Activated CD4-positive, alpha-beta T cell treated with anti-CD3 and anti-CD28 coated beads, Interleukin-2, amount 50 U/mL, for 48 hours (primary cell): ENCODE measurements around the gene FLT1.
A peak's percentile ranks its signal among the peaks of the same experiment; 100 is the strongest.

ENCODE experiments used
- DNase-seq, 2 experiments: peaks; one replicate each; pipeline ENCODE4 v3.0.0-alpha.2; 2020

Gene FLT1

DNA sequence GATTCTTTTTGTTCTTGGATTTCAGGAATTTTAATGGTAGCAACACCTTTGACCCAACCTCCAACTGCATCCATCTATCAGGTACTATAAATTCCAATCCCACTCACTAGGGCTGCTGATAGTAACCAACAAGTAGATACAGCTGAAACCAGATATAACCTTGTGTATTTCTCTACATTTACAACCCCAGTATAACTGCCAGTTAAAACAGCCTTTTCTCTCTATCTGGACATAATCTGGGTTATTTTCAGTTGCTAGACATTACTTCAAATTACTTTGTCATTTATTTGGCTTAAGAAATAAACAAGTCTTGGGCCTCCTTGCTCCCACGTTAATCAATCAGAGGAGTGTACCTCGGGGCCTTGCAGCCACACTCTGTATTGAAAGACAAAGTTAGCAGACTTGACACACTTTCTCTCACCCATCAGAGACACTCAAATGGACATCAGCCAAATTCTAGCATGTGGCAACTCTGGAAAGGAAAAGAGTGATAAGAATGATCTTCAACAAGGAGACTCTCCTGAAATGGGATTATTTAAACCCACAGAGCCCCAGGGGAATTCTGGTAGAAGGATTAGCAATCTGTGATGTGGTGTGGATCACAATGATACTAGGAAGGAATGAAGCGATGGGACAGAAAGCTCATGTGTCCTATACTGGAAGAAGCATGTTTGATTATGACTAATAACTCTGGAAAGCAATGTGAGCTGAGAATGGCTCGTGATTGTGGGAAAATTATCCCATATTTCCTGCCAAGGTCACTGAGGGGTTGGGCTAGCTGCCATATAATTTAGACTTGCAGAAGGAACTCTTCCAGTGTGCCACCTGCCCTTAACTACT is 157.5 kb downstream of the FLT1 start:
- no peak for DNase-seq

DNA sequence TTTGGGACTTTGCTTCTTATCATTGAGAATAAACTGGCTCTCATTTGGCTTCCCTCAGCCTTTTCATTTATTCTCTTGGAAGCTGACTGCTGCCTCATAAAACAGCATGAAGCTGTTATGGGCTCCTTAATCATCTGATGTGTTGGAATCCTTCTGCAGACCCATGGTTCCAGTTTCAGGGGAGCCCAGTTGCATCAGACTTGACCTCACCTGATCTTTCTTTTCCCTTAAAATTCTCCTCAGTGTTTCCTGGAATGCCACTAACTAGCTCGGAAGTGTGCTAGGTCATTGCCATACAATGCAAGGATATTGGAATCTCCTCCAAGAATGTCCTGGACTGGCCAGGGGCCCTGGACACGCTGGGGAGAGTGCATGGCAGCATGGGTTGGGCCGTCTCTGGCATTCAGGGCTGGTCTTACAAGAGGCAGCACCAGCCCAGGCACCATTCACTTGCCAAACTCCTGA is 158.7 kb downstream of the FLT1 start:
- DNase-seq, result no peak

DNA sequence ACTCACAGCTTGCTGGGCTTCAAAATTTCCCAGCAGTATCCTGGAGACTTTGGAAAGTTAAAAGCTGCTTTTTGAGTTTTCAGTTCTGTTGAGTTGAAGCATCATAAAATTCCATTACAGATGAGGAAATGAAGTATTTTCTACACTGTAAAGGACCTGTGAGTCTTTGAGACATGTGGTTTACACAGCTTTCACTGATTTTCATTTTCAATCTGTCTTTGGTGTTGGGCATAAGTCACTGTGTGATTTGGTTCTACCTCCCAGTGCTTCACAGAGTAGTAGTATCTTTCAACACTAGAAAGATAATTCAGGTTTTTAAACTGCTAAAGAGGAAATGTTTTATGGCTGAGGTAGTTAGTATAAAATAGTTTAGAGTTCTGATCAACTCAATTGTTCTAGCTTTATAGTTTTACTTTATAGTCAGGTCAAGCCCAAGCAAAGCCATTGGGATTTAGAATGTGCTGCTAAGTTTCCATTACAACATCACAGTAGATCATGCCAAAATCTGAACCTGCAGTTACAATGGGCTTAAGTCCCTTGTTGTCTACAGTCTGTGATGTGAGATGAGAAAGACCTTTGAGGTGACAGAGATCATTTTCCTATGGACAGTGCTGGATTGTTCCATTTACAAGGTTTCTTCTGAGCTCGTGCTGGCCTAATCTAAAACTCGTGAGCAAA is 161.6 kb downstream of the FLT1 start:
- DNase-seq, result no peak

DNA sequence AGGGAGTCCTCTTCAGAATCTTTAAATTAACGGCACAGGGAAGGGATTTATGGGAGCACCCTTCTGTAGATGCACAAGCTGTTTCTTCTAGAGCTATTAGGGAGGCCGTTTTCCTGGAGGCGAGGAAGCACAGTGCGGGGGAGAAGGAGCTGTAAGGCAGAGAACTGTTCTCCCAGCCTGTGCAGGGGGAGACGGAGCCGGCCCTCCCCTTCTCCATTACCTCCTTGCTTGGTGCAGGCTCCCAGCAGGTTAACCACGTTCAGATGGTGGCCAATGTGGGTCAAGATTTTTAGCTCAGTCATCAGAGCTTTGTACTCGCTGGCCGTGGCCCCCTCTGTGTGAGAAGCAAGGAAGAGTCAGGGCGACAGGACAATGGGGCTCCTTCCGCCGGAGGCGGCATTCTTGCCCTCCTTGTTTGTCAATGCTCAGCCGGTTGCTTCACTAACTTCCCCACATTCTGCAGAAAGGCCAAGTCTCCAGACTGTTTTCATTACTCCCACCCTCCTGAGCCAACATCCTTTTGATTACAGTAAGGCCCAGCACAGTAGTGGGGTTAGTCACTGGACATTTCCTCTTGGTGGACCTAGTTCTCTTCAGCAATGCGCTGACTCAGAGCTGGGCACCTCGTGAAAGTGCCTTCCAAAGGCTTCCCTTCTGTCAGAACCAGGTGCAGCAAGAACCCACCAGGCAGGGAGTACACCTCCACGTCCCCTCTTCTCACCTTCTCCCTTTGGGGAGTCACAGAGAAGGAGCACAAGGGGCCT is 165.4 kb downstream of the FLT1 start:
- no peak for DNase-seq

DNA sequence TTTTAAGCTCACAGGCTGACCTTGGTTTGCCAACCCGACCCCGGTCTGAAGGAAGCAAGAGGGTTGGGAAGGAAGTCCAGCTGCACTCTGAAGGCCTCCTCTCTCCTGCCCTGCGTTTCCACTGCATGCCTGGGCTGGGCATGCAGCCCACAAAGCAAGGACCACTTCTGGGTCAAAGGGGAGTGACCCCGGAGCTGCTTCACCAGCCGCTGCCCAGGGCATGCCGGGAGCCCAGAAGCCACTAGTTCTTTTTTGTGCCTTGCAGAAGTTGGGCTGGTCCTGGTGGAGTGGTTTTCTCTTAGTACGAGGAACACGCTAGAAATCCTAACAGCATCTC is 166.7 kb downstream of the FLT1 start:
- no peak for DNase-seq

DNA sequence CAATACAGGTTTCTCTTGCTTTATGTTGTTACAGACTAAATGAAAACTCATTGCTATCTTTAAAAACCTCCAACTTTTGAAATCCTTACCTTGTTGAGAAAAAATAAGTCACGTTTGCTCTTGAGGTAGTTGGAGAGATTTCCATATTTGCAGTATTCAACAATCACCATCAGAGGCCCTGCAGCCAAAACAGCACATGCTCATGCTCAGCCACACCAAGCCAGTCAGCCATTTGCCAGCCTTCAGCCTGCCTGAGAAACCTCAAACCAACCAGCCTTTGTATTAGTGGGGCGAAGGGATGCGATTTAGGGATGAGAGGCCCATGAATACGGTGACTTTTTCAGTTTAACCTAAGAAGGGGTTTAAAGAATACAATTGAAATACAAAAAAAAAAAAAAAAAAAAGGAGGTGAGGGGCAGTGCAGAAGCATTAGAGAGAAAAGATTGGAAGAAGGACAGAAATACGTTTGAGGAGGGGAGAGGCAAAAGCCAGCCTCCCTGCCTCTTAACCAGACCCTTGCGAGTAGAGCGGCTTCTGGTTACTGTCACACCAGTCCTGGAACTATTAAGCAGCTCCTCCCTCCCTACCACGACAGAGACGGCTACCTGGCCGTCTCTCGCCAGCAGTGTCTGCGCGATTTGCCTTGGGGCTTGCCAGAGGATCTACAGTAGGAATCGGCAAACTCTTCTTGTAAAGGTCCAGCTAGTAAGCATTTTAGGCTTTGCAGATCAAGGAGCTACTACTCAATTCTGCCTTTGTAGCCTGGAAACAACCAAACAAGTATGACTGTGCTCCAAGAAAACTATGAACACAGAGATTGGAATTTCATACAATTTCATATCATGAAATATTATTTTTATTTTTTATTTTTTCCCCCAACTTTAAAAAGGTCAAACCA is 167.3 kb downstream of the FLT1 start:
- no peak for DNase-seq

DNA sequence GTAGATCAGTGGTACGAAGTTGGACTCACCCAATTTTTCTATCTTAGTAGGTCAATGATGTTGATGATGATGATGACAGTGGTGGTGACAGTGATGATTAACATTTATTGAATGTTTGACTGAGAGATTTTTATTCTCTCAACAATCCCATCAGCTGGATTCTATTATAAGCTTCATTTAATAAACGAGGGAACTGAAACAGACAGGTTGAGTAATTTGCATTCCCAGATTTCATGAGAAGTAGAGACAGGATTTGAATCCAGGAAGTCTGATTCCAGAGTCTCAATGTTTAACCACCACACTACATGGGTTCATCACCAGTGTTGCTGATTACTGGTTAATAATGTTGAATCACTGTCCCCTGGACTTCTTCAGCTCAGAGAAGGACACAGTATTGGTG is 168.9 kb downstream of the FLT1 start:
- DNase-seq, result no peak

DNA sequence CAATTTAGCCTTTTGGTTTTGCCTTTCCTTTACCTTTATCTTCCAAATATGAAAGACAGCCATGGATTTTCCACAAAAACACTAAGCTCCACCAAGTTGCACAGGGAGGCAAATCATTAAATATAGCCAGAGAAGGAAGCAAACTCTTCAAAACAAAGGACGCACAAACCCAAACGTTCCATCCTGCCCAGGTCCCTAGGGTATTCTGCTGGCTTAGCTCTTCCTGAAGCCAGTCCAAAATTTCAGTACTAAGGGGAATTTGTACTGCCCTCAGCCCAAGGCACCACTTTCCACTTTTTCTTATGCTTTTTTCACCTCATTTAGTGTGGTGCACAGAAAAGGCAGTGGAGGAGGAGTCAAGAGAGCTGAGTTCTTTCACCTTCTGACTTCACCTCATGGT is 169.9 kb downstream of the FLT1 start:
- DNase-seq, result no peak

DNA sequence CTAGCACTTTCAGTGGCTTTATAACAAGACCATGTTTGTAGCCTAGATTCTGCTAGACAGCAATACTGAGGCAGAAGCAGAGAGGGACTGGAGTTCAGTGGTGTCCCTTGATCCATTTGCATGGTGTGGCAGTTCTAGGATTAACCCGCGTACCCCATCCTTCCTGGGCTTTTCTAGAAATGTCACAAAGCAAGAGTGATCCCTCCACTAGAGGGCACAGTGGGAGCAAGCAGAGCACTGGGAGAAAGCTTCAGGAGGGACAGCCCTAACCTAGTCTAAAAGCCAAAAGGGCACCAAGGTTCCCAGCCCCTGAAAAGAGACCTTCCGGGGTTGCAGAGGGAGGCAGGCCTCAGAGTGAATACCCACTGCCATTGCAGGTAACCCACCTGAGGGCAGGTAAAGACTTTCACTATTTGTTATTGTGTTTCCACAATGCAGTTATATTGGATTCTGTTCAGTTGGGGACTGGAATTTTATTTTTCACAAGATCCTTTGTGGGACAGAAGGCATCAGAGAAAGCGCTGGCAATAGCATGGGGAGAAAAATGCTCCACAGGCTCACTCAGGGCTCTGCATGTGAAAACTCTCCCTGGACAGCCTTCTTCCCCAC is 170.6 kb downstream of the FLT1 start:
- DNase-seq, result peak; percentile 49 to 65

DNA sequence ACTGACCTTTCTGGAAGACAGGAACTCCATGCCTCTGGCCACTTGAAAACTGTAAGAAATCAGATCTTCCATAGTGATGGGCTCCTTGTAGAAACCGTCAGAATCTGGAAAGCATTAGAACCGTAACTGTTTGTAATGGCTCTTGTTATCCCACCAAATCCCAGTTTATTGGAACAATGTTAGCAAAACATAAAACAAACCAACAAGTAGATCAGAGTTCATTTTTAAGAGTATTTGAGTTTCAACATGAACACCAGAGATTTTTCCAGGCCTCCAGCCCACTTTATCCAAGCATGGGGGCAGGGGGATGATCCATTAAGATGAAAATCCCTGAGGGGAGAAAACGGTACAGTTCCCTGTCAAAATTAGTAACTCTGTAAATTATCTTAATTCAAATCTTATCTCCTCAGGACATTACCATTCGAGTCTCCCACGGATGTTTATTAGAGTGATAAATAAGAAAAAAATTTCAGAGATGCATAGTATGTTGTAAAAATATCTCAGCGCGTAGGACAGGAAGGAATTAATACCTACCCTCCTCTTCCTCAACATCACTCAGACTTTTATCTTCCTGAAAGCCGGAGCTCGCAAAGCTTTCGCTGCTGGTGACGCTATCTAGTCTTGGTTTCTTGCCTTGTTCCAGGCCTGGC is 172.5 kb downstream of the FLT1 start:
- no peak for DNase-seq

DNA sequence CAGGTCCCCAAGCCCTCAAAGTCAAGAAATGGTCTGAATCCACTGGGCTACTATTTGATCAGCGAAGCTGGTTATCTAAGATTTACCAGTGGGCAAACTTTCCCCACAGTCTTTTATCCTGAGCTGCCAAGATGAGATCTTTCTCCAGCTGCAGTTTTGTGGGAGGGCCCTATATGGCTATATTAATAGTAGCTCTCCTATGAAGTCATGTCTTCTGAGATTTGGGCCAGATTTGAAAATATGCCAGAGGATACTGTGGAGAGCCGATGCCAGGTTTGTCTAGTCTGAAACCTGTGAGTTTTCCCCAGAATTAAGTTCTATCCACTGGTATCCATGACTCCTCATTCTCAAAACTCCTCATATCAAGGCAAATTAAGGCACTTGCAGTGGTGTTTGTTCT is 173.2 kb downstream of the FLT1 start:
- no peak for DNase-seq

DNA sequence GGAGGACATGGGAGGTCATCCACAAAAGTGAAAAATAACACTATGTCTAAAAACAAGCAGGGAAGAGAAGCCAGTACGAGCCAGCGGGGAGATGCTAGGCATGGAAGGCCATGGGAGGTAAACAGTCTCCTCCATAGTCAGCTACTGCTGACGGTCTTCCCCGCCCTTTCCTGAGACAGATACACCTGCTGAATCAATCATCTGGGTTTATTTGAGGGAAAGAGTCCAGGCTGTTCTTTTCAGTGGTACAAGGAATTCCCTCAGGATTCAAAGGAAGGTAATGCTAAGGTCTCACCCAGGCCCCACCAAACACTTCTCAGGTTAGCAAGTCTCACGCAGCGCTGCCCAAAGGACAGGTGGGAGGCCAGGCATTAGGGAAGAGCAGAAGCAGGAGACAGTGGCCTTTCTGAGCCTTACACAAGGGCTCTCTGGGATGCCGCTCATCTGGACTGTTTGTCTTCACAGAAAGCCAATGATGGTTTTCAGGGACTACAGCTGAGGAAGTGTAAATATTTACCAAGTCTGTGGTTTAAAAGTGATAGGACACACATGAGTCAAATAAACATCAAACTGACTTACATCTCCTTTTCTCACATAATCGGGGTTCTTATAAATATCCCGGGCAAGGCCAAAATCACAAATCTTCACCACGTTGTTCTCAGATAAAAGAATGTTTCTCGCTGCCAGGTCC is 173.9 kb downstream of the FLT1 start:
- DNase-seq, result no peak

DNA sequence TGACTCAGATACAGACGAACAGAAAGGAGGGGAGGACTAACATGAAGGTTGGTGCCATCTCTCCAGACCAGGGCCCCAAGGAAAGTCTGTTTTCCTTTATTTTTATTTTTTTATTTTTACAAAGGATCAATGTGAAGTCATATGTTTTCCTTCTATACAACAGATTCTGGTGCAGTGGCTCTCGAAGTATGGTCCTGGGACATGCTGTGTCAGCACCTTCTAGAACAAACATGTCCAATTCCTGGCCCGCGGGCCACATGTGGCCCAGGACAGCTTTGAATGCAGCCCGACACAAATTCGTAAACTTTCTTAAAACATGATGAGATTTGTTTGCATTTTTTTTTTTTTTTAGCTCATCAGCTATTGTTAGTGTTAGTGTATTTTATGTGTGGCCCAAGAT is 174.7 kb downstream of the FLT1 start:
- DNase-seq, result no peak

DNA sequence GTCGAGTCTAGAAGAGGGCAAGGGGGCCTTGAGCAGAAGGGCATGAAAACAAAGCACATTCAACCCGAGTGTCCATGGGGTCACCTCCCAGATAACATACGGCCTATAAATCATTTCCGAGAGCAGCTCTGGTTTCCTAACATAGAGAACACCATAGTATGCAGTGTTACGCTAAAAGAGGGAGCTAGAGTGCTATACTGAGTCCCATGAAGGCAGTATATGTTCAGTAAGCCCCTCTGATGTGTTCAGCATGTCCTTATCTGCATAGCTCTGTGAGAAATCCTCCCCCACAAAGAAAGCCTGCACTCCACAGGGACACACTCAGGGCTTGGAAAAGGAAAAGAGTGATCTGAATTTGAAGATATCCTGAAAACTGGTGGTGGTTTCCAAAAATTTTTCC is 175.4 kb downstream of the FLT1 start:
- DNase-seq, result no peak

DNA sequence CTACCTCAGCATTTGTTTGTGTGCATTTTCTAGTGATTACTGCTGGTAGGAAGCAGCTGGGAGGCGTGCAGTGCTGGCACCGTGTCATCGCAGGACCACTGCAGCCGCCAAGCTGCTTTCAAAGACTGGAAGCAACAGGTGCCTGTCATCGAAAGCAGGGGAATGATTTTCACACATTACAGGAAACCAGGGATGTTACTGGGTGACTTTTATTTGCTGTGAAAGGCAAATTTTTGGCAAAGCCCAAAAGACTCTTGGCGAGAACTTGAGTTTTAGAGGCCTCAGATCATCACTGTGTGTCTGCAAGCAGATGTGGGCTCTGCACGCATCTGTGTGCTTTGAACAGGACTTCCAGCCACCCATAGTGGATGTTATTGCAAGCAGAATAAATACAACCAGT is 176.4 kb downstream of the FLT1 start:
- no peak for DNase-seq

DNA sequence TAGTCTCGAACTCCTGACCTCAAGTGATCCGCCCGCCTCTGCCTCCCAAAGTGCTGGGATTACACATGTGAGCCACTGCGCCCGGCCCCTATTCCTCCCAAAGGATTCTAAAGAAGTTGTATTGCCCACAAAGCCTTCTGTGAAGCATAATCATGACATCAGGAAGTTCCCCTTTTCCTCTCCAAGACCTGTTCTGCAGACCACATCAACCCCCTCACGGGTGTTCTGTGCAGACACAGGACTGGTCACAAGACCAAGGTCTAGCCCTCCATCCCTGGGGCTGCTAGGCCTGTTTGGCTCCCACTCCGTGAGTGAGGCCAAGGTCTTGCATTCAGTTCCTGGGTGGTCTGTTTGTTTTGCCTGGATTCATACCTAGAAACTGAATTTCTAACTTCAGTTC is 178.1 kb downstream of the FLT1 start:
- DNase-seq, result no peak

DNA sequence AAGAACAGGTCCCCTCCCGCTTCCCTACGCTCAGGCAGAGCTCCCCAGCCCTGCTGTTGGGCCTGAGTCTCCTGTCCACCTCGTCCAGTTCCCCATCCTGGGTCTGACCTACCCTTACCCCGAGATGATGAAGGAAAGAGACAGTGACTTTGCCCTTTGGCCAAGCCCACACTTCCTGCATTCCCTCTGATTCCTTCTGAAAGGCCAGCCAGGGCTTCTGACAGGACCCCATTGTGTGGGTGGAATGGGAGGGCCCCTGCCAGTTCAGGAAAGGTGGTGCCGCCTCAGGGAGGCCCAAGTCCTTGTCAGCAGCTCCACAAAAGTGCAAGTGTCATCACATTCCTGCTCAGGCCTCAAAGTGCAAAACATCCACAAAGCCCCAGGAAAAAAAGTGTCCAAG is 178.8 kb downstream of the FLT1 start:
- DNase-seq, result no peak

DNA sequence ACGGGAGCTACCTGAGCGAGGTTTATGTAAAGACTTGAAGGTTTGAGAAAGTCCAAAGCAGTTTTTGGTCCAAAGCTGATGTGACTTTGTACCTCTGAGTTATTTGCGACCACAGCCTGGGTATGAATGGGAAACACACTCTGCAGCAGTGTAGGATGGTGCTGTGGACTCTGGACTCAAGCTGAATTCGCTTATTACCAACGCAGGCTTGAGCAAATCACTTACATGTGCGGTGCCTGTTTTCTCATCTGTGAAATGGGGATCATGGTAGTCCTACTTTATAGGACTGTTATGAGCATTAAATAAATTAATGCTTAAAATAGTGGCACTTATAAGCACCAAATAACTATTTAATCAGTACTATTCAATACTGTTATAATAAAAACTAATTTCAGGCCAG is 180.0 kb downstream of the FLT1 start:
- DNase-seq, result no peak

DNA sequence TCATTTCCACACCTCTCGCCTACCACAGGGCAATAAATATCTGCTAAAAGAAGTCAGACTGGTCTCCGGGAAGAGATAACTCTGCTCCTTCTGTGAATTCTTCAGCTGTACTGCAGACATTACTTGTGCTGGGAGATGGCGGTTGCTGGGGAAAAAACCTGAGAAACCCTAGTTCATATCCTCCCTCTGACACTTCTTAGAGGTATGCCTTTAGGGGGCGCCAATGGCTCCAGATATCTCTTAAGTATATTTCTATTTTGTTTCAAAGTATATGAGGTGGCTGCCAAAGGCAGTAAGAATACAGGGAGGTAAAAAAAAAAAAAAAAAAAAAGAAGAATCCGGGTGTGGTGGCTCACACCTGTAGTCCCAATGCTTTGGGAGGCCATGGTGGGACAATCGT is 181.3 kb downstream of the FLT1 start:
- peak; percentile 7 to 20 for DNase-seq

DNA sequence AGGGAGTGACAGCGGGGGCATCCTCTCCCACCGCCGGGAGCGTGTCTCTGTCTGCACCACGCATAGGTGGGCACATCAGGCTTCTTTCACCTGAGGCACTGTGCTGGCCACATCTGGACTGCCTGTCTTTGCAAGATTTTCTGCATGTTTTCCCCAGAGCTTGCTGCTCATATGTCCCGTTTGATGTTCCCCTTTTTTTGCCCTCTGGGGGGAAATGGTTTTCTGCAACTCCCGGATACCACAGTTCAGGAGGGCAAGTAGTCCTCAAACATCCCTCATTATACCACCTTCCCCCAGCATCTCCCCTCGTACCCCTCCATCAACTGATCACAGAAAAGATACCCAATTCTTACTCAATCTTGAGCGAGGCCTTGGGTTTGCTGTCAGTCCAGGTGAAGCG is 188.6 kb downstream of the FLT1 start:
- DNase-seq, result no peak

DNA sequence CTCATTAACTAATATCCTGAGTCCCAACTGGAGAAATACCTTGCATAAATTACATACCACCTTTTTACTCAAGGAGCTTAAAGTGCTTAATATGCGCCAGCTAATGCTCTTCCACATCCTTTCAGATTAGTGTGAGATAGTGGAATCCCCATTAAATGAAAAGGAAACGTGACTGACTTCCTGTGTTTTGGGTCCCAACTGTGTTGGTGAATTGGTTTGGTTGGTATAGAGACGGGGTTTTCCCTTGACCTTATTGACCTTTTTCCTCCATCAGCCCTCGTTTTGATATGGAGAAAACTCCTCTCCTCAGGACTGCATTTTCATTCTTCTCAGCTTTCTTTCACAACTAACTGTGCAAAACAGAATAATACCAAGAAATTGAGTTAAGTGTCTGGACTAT is 193.1 kb downstream of the FLT1 start:
- no peak for DNase-seq
